GM23338 (cell line): ENCODE measurements around the gene ALG14.

Source experiments
- CTCF ChIP-seq, 2 experiments: fragments of 200-600 bp in 1 of 2; sonication (generic) in 1 of 2; conservative IDR thresholded peaks; 2 replicates each; pipeline versions ENCODE4 v1.5.1 to v1.6.1; 2016 to 2017; ENCODE audit warnings: antibody characterized with exemption in 2 of 2, low read depth in 2 of 2, mild to moderate bottlenecking in 2 of 2, moderate library complexity in 1 of 2
- EZH2 ChIP-seq: fragments of 200-600 bp; sonication (generic); IDR thresholded peaks from one replicate; pipeline ENCODE4 v1.8.0; 2017; ENCODE audit warnings: antibody characterized with exemption, mild to moderate bottlenecking, low read depth; ENCODE audit not compliant: unreplicated experiment
- POLR2AphosphoS5 ChIP-seq: IDR thresholded peaks from 2 replicates; pipeline ENCODE4 v1.6.1; 2016; ENCODE audit warnings: antibody characterized with exemption, low read depth

DNA sequence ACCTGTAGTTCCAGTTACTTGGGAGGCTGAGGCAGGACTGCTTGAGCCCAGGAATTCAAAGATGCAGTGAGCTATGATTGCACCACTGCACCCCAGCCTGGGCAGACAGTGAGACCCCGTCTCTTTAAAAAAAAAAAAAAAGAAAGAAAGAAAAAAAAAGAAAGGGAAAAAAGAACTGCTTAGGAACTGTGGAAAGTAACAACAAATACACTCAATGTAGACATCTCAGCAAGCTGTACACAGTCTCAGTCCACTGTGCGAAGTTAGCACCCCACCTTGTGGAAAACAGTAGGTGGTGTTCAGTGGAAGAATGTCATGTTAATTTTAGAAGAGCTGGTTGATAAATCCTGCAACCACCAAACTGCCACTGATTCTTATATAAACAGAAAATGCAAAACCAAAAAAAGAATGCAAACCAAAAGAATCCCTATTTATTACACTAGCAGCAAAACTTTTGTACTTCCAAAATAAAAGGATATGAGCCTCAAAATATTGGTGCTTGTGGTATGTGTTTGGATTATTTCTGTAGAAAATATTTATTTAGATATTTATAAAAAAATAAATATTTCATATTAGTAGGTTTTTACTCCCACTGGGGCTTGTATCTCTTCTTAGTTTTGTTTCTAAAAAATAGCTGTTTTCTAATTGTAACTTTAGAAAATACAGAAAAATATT is 31.1 kb downstream of the ALG14 start:
- peak; percentile 24 to 70; a peak in 3 of 4 replicates for TF ChIP-seq CTCF (conservative IDR thresholded peaks at IDR 0.05; ENCODE audit: low read depth in 2 of 2)
- TF ChIP-seq EZH2: no peak
- no peak for TF ChIP-seq POLR2AphosphoS5
